OCI-LY3 (cell line): Measurements from ENCODE around the gene AK1.

ENCODE experiments used
- EZH2phosphoT487 ChIP-seq: fragments of 200-600 bp; shearing (Covaris generic); IDR thresholded peaks from 2 replicates; pipeline ENCODE4 v1.6.1; 2018; ENCODE audit warnings: antibody characterized with exemption, mixed run types, low read depth
- TF ChIP-seq, protein P1 (sequence below): fragments of 200-600, 300-600 bp; sonication (generic); IDR thresholded peaks from 2 replicates; pipeline ENCODE4 v1.5.1; 2014; ENCODE audit warnings: antibody characterized with exemption, low read length, low read depth

DNA sequence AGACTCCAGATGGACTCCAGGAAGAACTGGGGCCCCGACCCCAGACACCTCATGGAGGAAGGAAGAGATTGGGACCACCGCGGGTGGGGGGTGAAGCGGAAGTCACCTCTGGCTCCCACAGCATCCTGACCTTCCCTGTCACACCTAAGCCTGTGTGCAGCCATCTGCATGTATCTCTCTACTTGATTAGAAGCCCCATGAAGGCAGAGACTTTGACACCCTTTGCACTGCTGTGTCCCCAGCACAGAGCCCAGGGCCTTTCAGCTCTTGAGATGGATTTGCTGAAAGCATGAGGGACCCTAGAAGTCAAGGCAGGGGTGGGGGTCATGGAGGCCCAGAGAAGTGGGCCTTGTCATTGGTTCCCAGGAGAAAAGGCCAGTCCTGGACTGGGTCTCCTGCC, 20.2 kb downstream of the AK1 start:
- TF ChIP-seq, protein P1, sequence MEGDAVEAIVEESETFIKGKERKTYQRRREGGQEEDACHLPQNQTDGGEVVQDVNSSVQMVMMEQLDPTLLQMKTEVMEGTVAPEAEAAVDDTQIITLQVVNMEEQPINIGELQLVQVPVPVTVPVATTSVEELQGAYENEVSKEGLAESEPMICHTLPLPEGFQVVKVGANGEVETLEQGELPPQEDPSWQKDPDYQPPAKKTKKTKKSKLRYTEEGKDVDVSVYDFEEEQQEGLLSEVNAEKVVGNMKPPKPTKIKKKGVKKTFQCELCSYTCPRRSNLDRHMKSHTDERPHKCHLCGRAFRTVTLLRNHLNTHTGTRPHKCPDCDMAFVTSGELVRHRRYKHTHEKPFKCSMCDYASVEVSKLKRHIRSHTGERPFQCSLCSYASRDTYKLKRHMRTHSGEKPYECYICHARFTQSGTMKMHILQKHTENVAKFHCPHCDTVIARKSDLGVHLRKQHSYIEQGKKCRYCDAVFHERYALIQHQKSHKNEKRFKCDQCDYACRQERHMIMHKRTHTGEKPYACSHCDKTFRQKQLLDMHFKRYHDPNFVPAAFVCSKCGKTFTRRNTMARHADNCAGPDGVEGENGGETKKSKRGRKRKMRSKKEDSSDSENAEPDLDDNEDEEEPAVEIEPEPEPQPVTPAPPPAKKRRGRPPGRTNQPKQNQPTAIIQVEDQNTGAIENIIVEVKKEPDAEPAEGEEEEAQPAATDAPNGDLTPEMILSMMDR: no peak
- no peak for TF ChIP-seq EZH2phosphoT487
